ENCODE data around the gene NKX2-4.
"Not testable (repeated sequence)": the region's sequence is repeated elsewhere in the genome, so short reads cannot be mapped to it uniquely, and the experiment has no call there.

The NKX2-4 gene

DNA sequence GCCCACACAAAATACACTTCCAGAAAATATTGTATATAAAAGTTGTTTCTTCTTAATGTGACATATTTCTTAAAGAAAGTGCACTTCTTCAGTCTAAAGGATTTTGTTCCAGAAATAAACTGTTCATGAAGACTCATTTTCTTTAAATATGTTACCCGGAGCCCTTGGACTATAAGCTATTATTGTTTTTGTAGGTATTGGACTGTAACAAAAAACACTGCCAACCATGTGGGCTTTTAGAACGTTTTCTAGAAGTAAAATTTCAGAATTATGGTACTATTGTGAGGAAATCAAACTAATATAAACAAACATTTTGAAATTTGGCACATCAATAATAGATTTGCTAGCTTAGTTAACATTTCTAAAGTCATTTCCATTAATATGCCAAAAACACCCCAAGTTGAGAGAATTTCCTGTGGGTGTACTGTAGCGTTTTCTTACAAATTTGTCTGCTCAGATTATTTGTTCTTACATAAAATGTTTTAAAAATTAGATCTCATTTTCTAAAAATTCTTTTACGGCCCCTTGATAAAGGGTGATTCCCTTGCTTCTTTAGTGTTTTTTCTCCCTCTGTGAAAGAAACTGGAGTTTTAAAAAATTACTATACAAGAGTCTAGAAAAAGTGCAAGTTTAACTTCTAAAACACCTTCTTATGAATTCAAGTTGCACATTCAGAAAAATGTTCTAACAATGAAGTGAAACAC, 3.4 kb downstream of the NKX2-4 start:
- no peak for DNase-seq

DNA sequence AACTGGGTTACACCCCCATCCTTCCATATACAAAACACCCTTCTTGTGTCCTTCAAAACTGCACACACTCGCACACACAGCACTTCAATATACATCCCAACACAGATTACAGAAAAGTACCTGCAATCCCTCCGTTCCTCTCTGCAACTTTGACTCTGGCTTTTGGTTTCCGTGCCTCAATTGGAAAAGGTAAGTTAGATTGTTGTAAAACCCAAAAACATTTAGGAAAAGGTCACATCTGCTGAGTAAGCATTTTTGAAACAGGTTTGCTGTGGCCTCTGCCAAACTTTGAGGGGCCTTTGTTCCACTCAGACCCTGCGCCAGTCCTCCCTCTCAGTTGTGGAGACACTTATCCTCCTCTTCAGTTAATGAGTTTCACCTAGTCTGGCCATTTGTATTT, 4.2 kb downstream of the NKX2-4 start:
- DNase-seq, result no peak

DNA sequence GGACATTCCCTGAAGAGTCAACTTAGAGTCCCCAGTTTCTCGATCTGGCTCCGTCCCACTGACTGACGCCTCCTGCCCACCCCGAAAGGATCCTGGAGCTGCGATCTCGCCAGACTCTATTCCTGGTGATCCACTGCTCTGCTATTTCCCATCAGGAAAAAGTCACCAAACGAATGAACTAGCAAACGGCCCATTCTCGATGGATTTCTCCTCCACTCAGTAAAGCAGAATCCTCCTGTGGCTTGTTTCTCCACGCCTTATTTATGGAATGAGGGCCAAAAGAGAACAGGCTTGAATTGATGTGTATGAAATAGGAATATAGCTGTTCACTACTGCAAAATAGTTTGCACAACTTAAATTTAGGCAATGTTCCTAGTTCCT, 5.4 kb downstream of the NKX2-4 start:
- no peak for DNase-seq

DNA sequence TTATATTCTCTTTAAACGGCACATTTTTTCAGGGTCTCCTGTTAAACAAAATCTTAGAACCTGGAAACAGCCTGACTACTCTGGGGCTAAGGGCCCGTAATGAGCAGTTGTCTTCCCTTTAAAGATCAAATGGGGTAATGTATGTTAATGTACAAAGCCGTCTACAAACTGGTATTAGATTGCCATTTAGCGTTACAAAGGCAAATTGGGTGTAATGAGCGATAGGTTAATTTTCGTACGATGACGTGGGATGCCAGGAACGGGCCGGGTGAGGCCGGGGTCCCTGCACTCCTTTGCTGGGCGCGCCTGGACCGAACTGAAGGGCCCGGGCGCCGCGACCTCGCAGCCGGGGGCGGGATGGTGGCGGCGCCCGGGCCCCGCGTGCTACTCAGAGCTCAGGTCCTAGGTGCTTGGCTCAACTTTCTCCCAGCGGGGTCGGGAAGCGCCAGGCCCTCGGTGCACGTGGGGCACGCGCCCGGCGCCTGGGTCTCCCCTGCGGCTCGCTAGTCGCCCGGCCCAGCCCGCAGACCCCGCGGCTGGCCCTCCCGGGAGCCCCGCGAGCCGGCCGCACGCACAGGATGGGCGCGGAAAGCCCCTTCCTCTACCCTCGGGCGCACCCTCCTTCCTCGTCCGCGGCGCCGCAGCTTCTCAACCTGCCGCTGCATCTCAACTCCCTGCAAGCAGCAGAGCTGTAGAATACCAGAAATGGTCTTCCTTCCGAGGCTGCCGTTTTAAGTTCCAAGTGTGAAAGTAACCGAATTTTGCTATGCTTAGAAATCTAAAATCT, 5.9 kb downstream of the NKX2-4 start:
- DNase-seq, result no peak

DNA sequence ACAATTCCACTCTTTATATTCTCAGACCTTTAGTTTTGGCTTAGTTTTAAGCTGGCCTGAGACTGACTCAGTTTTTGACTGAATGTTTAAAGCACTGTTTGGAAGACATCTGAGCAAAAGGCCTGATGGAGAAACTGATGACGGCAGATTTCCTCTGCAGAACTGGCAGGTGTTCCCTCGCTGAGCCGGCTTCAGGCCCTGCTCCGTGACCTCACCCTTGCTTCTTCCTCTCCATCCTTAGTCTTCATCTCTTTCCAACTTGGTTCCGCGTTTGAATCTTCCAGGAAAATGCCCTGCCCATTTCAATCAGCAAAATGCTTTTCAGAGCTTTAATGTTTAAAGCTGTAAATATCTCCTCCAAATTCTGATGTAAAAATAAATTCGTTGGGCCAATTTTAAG, 6.6 kb downstream of the NKX2-4 start:
- no peak for DNase-seq

DNA sequence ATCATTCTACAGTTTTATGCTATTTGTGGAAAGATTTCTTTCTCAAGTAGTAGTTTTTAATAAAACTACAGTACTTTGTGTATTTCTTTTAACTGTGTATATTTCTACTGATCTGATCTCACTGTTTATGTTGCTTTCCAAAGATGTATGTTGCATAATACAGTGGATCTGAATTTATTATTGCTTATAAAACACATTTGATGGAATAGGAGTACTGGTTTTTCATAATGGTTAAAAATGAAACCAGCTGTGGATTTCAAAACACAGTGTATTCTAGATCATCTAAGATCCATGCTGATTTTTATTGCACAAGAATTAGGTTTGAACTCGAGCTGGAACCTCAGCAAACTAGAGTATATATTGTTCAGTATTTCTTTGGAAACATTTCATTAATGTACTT, 8.0 kb downstream of the NKX2-4 start:
- no peak for DNase-seq

DNA sequence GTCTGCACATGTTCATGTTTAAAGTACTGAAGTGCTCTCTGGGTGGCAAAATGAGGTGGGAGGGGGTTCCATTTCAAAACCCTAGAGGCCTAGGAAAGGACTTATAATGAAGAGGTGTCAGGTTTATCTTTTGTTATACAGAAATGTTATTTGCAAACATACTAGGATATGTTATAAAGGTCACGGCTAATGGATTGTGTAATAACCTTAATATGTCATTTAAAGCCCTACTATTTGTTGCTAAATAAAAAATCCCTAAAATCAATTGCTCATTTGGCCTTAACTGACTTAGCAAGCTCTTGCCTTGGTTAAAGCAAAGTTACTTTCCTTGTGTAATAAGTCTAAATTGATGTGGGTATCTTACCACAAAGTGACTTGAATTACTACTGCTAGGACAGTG, 8.8 kb downstream of the NKX2-4 start:
- DNase-seq, result no peak

DNA sequence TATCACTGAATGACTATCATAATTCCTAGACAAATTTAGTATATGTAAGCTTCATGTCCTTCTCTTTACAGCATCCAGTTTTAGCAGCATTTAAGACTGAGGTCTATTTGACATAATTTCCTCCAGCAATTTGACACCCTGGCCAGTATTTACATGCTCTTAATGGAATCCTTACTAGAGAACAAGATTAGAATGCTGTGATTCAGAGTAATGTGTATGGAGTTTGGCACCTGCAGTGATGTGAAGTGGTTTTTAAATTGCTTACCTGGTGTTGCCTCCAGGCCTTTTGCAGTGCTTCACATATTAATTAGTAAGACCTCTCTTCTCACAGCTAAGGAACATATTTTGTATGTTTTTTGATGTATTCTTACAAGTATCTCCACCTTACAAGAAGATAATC, 9.8 kb downstream of the NKX2-4 start:
- no peak for DNase-seq

DNA sequence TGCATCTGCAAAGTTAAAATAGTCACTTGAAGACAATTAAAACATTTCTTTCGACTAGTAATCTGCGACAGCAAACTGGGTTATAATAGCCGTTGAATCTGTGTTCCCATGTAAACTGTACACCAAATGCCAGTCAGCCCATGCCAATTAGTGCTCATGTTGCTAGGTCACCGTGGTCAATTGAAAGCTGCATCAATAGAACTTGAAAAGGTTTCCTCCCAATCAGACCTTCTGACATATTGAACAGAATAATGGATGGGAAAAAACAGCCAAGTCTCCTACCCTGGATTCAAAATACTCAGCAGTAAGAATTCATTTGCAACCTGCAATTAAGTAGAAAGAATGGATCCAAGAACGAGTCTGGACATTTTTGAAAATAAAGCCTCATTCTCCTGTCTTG, 11.2 kb downstream of the NKX2-4 start:
- DNase-seq, result no peak

DNA sequence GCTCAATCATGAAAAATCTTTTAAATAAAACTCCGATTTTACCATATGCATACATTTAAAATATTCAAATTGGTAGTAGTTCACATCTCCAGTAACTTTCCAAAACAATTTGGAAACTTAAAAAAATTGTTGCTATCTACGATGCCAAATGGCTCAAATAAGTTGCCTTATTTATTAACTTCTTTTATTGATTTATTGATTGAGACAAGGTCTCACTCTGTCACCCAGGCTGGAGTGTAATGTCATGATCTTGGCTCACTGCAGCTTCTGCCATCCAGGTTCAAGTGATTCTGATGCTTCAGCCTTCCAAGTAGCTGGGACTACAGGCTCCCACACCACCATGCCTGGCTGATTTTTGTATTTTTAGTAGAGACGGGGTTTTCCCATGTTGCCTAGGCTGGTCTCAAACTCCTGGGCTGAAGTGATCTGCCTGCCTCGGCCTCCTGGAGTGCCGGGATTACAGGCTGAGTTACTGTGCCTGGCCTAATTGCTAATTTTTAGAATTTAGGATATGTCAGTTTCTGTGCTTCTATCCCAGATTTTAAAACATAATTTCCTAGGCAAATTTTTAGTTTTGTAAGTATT, 12.9 kb downstream of the NKX2-4 start:
- DNase-seq, result no peak

DNA sequence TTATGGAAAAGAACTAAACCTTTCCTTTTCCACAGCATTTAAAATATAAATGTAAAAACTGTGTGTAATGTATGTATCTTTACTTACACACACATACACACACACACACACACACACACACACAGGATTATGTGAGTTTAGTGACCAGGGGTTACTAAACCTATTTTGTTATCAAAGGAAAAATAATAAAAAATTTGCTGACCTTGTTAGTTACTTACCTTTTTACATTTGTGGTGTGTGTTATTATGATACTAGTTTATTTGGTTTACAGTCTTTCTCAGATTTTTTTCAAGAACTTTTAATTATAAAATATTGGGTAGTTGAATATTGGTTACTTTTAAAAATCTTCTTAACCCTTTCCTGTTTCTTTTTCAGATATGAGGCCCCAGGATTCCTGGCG, 15.7 kb downstream of the NKX2-4 start:
- no peak for DNase-seq

DNA sequence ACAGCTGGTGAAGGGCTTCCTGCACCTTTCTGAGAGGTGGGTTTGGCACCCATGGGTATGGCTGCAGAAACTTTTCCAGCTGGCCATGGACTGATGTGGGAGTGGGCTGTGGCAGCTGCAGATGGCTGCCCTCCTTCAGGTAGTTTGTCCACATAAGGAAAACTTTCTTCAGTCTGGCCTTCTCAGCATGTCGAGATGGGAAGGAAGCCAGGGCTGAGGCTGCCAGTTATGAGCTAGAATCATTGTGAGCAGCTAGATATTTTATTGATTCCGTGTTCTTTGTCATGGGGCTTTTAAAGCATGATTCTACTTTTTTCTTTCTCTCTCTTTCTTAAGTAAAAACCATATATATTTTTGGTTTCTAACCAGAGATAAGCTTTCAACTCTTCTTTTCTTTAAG, 16.6 kb downstream of the NKX2-4 start:
- DNase-seq, result no peak

DNA sequence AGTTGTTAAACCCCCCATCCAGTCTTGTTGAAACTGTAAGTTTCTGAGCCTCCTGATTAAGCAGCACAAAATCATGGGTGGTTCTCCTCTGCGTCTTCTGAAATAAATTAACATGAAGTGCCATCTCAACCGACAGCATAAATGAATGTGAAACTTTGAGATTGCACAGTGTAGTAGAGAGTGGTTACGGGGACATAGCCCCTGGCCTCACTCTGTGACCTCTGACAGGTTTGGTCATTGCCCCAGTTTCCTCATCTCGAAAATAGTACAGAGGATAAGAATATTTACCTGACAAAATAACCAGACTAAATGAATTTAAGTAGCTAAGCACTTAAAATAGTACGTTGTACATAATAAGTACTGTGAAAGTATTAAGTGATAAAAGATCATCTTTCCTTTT, 19.1 kb downstream of the NKX2-4 start:
- no peak for DNase-seq

DNA sequence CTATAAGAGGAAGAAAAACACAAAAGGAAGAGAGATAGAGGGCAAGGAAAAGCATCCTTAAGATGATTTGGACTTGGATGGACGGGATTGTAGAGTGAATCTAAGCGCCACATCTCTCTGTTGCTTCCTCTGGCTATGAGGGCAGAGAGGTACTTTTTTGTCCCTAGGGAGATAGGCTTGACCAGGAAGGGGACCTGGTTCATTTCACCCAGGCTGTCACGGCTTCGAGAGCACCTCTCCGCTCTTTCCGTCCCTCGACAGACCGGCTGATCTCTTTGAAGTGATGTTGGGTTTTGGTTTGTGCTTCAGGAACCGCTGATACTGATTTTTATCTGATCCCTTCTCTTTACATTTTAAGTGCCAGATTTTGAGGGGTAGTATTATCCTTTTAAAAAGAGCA, 19.6 kb downstream of the NKX2-4 start:
- no peak for DNase-seq

DNA sequence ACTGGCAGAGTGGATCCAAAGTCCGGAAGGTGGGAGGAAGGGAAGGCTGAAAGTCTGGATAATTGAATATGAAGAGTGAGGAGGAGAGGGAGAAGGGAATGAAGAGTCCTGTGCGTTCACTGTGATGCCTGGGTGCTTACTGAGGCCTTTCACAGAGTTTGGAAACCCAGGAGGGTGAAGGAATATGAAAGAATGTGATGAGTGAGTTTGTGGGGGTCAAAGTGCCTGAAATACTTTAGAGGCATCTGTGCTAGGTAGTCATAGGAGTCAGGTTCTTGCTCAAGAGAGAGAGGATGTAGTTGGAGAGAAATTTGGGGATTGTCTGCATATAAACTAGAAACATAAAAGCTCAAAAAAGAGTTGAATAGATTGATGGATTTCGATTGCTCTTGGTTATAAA, 20.7 kb downstream of the NKX2-4 start:
- DNase-seq, result no peak

DNA sequence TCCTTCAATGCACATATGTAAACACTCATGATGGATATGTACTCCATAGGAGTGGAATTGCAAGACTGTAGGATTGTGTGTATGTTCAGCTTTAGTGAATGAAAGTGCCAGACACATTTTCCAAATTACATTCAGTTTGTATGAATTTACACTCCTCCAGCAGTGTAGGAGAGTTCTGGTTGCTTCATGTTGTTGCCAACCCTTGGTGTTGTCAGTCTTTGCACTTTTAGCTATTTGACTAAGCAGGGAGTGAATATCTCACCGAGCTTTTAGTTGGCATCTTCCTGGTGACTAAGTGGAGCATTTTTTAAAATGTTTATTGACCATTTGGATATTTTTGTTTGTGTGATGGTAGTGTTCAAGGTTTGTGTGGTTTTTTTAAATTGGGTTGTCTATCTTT, 23.9 kb downstream of the NKX2-4 start:
- DNase-seq, result no peak

DNA sequence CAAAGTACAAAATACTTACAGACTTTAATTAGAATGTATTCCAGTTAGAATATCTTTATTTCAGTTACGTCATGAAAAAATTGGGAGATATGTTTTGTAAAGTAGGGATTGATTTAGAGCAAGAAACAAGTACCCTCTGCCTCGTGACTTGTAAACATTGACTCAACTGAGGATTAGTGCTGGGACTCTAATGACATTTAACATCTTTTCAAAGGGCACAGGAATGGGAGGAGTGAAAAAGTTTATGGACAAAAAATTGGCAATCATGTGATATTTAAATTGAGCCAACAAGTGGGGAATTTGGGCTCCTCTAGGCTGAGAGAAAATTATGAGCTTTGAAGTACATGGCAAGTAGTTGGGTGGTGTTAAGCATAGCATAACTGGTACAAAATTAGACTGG, 25.3 kb downstream of the NKX2-4 start:
- DNase-seq, result no peak

DNA sequence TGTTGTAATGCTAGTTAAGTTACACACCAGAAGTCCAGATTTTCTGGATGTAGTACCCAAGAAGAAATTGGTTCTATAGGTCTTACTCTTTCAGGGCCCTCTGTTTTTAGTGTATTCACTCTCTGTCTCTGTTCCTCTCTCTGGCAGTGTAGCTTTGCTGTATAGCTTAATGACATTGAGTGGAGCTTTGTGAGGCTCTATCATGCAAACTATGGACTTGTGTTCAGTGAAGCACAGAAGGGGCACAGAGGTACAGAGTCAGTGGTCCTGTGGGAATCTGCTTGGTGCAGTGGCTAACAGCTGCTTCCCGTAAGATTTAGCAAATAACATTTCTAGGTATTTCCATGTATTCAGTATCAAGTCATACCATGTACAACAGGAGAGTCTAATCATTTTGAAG, 26.1 kb downstream of the NKX2-4 start:
- DNase-seq, result no peak

DNA sequence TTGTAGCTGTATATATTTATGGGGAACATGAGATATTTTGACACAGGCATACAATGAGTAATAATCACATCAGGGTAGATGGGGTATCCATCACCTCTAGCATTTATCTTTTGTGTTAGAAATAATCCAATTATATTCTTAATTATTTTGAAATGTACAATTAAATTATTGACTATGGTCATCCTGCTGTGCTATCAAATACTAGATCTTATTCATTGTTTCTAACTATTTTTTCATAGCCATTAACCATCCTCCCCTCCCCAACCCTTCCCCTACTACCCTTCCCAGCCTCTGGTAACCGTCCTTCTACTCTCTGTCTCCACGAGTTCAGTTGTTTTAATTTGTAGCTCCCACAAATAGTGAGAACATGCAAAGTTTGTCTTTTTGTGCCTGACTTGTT, 28.5 kb downstream of the NKX2-4 start:
- DNase-seq, result no peak

DNA sequence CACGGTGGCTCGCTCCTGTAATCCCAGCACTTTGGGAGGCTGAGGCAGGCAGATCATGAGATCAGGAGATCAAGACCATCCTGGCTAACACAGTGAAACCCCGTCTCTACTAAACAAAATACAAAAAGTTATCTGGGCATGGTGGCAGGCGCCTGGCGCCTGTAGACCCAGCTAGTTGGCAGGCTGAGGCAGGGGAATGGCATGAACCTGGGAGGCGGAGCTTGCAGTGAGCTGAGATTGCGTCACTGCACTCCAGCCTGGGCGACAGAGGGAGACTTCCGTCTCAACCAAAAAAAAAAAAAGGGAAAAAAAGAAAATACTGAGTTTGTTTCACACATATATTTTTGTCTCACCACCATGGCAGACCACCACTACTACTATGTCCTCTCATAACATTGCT, 31.1 kb downstream of the NKX2-4 start:
- DNase-seq, result not testable (repeated sequence)

DNA sequence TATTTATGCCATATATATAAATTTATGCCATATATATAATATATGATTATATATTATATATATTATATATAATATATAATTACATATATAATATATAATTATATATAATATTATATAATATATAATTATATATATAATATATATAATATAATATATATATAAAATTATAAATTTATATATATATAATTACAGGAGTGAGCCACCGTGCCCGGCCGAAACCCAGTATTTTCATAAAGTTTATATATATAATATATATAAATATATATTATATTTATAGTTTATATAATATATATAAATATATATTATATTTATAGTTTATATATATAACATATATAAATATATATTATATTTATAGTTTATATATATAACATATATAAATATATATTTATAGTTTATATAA, 31.6 kb downstream of the NKX2-4 start:
- DNase-seq, result no peak

DNA sequence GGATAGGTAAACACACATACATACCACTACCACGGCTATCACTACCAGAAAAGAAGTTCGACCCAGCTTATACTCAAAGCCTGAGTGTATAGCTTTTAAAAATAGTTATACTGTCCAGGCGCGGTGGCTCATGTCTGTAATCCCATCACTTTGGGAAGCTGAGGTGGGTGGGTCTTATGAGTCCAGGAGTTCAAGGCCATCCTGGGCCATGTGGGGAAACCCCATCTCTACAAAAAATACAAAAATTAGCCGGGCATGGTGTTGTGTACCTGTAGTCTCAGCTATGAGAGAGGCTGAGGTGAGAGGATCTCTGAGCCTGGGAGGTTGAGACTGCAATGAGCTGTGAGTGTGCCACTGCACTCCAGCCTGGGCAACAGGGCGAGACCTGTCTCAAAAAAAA, 32.9 kb downstream of the NKX2-4 start:
- no peak for DNase-seq

DNA sequence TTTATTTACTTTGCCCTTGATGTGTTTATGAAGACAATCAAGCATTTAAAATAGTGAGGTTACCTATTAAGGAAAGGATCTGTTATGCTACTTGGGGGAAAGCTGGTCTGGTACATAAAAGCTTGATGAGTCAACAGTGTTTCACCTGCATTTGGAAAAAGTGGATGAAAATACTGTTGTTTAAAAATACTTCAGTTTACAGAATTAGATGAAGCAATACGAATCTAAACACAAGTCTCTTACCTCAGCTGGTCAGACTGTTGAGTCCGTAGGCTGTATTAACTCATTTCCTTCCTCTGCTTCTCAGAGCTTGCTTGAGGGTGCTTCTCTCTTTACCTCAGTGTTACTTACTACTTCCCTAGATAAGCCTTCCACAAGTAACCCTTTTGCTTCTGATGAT, 36.1 kb downstream of the NKX2-4 start:
- DNase-seq, result no peak

DNA sequence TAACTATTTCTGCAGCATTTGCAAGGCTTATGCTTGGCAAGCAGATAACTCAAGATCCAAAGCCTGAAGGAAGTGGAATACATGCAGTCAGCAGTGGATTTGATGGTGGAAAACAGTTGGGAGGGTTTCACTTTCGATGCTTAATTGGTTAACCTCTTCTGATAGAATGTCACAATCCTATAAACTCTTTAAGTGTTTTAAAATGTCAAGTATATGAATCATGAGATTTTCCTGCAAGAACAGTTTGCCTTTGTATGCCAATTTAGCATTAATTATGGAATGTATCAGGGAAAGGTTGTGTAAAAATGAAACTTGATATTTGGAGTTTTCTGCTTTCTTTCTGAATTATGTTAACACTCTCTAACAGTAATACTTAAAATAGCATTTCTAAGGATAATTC, 36.6 kb downstream of the NKX2-4 start:
- no peak for DNase-seq

DNA sequence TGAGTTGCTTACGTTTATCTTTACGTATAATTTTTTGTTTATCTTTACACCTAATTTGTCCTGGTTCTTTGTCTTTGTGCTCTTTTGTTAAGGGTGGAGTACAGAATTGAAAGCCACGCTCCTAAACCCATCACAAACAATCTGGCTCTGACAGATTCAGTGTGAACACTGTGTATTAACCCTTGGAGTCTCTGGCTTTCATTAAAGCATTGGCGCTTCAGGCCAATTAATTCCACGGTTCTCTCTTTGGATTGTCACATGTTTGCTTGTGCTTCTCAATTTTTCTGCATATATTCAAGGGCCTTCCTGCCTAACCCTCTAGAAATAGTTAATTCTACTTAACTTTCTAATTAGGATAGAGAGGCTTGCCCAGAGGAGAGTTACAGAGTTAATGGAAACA, 38.6 kb downstream of the NKX2-4 start:
- no peak for DNase-seq

Data from hematopoietic multipotent progenitor cell treated with erythropoietin and hydrocortisone succinate and interleukin-3 and kit ligand, for 8 days (in vitro differentiated cells).